SK-N-SH (cell line): ENCODE results near the gene TCP11X2. TPM values are rescaled to one million over a fixed set of nuclear protein-coding genes. Genes with fewer than 3 reads are reported as not detected.

ENCODE experiments used
- CTCF ChIA-PET: fragments of 300-600, 350-600 bp; formaldehyde crosslinking; extraction: SDS; loops from one replicate; lab custom pipeline; 2021; lab: Yijun Ruan, JAX
- POLR2A ChIA-PET: fragments of 350-600 bp; sonication (Branson Sonifier 250); formaldehyde crosslinking; extraction: SDS; loops from one replicate; lab custom pipeline; 2020; ENCODE audit warnings: antibody characterized with exemption, inconsistent platforms; lab: Yijun Ruan, JAX
- DNase-seq: peaks from one replicate; pipeline ENCODE4 v3.0.0; 2012
- H2AFZ ChIP-seq: fragments of 200-600 bp; sonication (generic); 2 replicates; pipeline ENCODE4 v1.8.1; 2016; ENCODE audit warnings: antibody characterized with exemption, mild to moderate bottlenecking, low read depth
- H3F3A ChIP-seq: fragments of 200-600 bp; sonication (generic); replicated peaks from 2 replicates; pipeline ENCODE3; 2016; ENCODE audit warnings: antibody characterized with exemption, mild to moderate bottlenecking; ENCODE audit not compliant: insufficient read depth
- H3K27ac ChIP-seq, 2 experiments: fragments of 200-500 bp in 1 of 2; fragments of 200-600 bp in 1 of 2; sonication (Bioruptor generic) in 1 of 2; sonication (generic), shearing (Covaris generic) in 1 of 2; 2 replicates each; pipeline versions ENCODE4 v1.5.1 to v1.6.1; 2014 to 2016; ENCODE audit warnings: low read depth in 2 of 2, inconsistent platforms in 1 of 2, low read length in 1 of 2, mild to moderate bottlenecking in 1 of 2, mixed read lengths in 1 of 2
- H3K27me3 ChIP-seq: fragments of 200-600 bp; sonication (generic), shearing (Covaris generic); 2 replicates; pipeline ENCODE4 v1.6.1; 2016; ENCODE audit warnings: mixed run types; ENCODE audit not compliant: insufficient read depth
- H3K36me3 ChIP-seq, 2 experiments: fragments of 200-500 bp in 1 of 2; fragments of 200-600 bp in 1 of 2; sonication (Bioruptor generic) in 1 of 2; sonication (generic) in 1 of 2; replicated peaks in 1 of 2; 2 replicates each; pipeline versions ENCODE3 to v1.5.1; 2014 to 2016; ENCODE audit warnings: low read length in 1 of 2, mild to moderate bottlenecking in 1 of 2; ENCODE audit not compliant: insufficient read depth in 2 of 2, control insufficient read depth in 1 of 2
- H3K4me1 ChIP-seq, 2 experiments: fragments of 200-500 bp in 1 of 2; fragments of 200-600 bp in 1 of 2; sonication (Bioruptor generic) in 1 of 2; sonication (generic), shearing (Covaris generic) in 1 of 2; 2 replicates each; pipeline versions ENCODE4 v1.5.1 to v1.6.1; 2014 to 2016; ENCODE audit warnings: low read depth in 1 of 2, low read length in 1 of 2, mixed run types in 1 of 2; ENCODE audit not compliant: insufficient read depth in 2 of 2, control insufficient read depth in 1 of 2
- H3K4me2 ChIP-seq: fragments of 200-600 bp; sonication (generic), shearing (Covaris generic); 2 replicates; pipeline ENCODE4 v1.6.1; 2017; ENCODE audit warnings: mixed run types
- H3K4me3 ChIP-seq, 2 experiments: fragments of 200-500 bp in 1 of 2; fragments of 200-600 bp in 1 of 2; sonication (Bioruptor generic) in 1 of 2; sonication (generic), shearing (Covaris generic) in 1 of 2; 2 replicates each; pipeline versions ENCODE4 v1.5.1 to v1.8.1; 2014 to 2016; ENCODE audit warnings: low read depth in 2 of 2, inconsistent platforms in 1 of 2, low read length in 1 of 2, mild to moderate bottlenecking in 1 of 2, mixed read lengths in 1 of 2, moderate library complexity in 1 of 2
- H3K79me2 ChIP-seq: fragments of 200-600 bp; sonication (generic); 2 replicates; pipeline ENCODE4 v1.8.1; 2017; ENCODE audit warnings: mild to moderate bottlenecking; ENCODE audit not compliant: insufficient read depth
- H3K9ac ChIP-seq: fragments of 200-600 bp; sonication (generic); 2 replicates; pipeline ENCODE4 v1.6.1; 2017; ENCODE audit warnings: mixed run types
- H3K9me2 ChIP-seq: fragments of 200-600 bp; sonication (generic); 2 replicates; pipeline ENCODE4 v1.6.1; 2017; ENCODE audit warnings: mixed run types
- H3K9me3 ChIP-seq: fragments of 200-600 bp; sonication (generic); 2 replicates; pipeline ENCODE4 v1.6.1; 2017; ENCODE audit warnings: mixed run types, mild to moderate bottlenecking, moderate library complexity
- H4K20me1 ChIP-seq: fragments of 200-600 bp; sonication (generic); 2 replicates; pipeline ENCODE4 v1.6.1; 2017; ENCODE audit warnings: mild to moderate bottlenecking, mixed run types; ENCODE audit not compliant: insufficient read depth
- FOXJ3 ChIP-seq: sonication (generic); formaldehyde crosslinking; IDR thresholded peaks from 2 replicates; pipeline ENCODE4 v1.5.1; 2020; ENCODE audit warnings: mild to moderate bottlenecking, missing genetic modification reagents
- GABPA ChIP-seq: IDR thresholded peaks from 2 replicates; pipeline ENCODE4 v1.4.0; 2012; ENCODE audit warnings: low read depth, mild to moderate bottlenecking
- MXI1 ChIP-seq: IDR thresholded peaks from 2 replicates; pipeline ENCODE4 v1.6.1; 2012; ENCODE audit warnings: mild to moderate bottlenecking, low read depth, low read length, improper control_type of control experiment
- NRF1 ChIP-seq: IDR thresholded peaks from 2 replicates; pipeline ENCODE4 v1.6.1; 2012; ENCODE audit warnings: low read depth, mild to moderate bottlenecking, low read length
- POLR2AphosphoS5 ChIP-seq: IDR thresholded peaks from 2 replicates; pipeline ENCODE4 v1.6.1; 2012; ENCODE audit warnings: low read depth, low read length
- whole genome bisulfite sequencing: methylation state at CpG from one replicate; pipeline ENCODE4 v1.1.6; 2017; ENCODE audit warnings: low lambda C conversion rate; 5-methylcytosine and 5-hydroxymethylcytosine counted together
- polyA plus RNA-seq, 3 experiments: library from polyadenylated mRNA; depleted of rRNA; stranded (reverse); fragments of >200 nt; gene quantifications; 2 replicates each; pipeline ENCODE4 v1.2.3, GENCODE V29; 2012
- TF ChIP-seq, protein P1 (sequence below): fragments of 200-600 bp; sonication (generic); IDR thresholded peaks from 2 replicates; pipeline ENCODE4 v1.6.1; 2017; ENCODE audit warnings: antibody characterized with exemption, mild to moderate bottlenecking, moderate library complexity
- TF ChIP-seq, protein P2 (sequence below): IDR thresholded peaks from 2 replicates; pipeline ENCODE4; 2012
- TF ChIP-seq, protein P3 (sequence below): IDR thresholded peaks from 2 replicates; pipeline ENCODE4 v1.4.0; 2012; ENCODE audit warnings: low read depth
- TF ChIP-seq, protein P4 (sequence below): fragments of 150-350 bp; IDR thresholded peaks from 2 replicates; pipeline ENCODE4 v1.6.1; 2017; ENCODE audit warnings: antibody characterized with exemption, low read length, low read depth, borderline replicate concordance

The TCP11X2 gene
- polyA plus RNA-seq, 1 of the 3 experiments (the other 2 are of a cell fraction), result not detected

DNA sequence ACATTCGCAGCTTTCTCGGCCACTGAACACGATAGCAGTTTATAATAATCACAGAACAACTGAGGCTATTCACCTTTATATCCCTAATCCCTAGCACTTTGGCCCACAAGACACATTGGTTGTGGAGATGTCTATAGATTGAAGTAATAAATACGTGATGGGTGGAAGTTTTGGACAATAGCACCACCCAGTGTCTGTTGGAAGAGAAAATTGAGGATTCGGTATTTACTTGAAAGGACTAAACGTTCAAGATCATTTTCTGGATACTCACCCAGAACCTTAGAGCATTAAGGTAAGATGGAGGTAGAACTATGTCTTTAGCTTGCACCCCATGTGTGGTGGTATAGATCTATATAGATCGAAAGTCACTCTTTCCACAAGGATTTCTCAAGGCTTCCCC lies 45.7 kb upstream of the TCP11X2 start (continued):
- TF ChIP-seq, protein P1, sequence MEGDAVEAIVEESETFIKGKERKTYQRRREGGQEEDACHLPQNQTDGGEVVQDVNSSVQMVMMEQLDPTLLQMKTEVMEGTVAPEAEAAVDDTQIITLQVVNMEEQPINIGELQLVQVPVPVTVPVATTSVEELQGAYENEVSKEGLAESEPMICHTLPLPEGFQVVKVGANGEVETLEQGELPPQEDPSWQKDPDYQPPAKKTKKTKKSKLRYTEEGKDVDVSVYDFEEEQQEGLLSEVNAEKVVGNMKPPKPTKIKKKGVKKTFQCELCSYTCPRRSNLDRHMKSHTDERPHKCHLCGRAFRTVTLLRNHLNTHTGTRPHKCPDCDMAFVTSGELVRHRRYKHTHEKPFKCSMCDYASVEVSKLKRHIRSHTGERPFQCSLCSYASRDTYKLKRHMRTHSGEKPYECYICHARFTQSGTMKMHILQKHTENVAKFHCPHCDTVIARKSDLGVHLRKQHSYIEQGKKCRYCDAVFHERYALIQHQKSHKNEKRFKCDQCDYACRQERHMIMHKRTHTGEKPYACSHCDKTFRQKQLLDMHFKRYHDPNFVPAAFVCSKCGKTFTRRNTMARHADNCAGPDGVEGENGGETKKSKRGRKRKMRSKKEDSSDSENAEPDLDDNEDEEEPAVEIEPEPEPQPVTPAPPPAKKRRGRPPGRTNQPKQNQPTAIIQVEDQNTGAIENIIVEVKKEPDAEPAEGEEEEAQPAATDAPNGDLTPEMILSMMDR, result peak; percentile 46
- TF ChIP-seq MXI1 (no peak), NRF1 (no peak)

DNA sequence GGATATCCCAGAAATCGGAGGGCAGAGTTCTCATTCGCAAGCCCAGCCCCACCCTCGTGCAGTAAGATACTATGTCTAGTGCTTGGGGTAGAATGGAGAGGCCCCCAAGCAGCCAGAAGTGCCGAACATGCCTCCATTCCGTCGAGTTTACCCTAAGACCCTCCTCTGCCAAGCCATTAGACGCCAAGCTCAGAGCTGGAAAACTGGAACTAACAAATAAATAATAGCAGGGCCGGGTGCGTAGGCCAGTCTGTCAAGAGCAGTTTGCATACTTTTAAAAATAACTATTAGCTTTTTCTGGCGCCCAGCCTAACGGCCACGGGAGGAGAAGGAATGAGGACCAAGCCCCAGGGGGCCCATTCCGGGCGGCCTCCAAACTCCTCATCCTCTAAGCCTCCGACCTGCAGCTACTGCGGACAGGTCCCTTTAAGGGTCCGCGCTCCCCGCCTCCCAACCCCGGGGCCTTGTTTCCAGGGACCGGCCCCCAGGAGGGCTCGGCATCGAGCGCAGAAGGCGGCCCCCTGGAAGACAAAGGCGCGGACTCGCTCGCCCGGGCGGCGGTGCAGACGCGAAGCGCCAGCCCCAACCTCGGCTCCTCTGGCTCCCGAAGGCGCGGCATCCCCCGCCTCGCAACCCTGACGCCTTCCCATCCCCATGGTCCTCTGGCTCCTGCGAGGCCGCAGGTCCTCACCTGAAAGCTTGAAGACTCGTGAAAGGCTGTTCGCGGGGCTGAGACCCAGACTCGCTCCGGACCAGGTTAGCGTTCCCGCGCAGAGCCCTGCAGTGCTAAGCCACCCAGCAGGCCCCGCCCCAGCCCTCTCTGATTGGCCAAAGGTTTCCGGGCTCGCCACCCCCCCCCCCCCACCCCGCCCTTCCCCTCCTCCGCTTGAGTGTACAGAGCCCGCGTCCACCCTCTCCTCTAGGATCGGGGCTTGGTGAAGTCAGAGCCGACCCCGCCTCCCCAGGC lies 44.6 kb upstream of the TCP11X2 start, which contains the start of gene TMSB15A:
TMSB15A (minus strand) TSS at position 765 of the 967 bp plus-strand sequence.
- H3K4me1 ChIP-seq, result no peaks in the 10 kb centered on the region; a peak in 1 of 4 replicates
- H3K36me3 ChIP-seq, result no peaks in the 10 kb centered on the region
- H3K4me2 ChIP-seq, result peak within 1 kb of the TSS; percentile 78
- DNase-seq, result peak; percentile 86
- H3K9ac ChIP-seq, result peak within 1 kb of the TSS; percentile 52; the same call in 1 of the 2 replicates
- H3K4me3 ChIP-seq, result peak within 1 kb of the TSS; percentile 51 to 62
- no peaks in the 10 kb centered on the region for H3F3A ChIP-seq
- no peak within 1 kb of the TSS; a peak in 1 of 4 replicates for H3K27ac ChIP-seq
- TF ChIP-seq, protein P2, sequence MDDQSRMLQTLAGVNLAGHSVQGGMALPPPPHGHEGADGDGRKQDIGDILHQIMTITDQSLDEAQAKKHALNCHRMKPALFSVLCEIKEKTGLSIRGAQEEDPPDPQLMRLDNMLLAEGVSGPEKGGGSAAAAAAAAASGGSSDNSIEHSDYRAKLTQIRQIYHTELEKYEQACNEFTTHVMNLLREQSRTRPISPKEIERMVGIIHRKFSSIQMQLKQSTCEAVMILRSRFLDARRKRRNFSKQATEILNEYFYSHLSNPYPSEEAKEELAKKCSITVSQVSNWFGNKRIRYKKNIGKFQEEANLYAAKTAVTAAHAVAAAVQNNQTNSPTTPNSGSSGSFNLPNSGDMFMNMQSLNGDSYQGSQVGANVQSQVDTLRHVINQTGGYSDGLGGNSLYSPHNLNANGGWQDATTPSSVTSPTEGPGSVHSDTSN, result no peak
- TF ChIP-seq, protein P3, sequence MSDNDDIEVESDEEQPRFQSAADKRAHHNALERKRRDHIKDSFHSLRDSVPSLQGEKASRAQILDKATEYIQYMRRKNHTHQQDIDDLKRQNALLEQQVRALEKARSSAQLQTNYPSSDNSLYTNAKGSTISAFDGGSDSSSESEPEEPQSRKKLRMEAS, result peak; percentile 36; the same call in 1 of the 2 replicates
- no peak for TF ChIP-seq GABPA
- no peak for TF ChIP-seq POLR2AphosphoS5
- TF ChIP-seq, protein P4, sequence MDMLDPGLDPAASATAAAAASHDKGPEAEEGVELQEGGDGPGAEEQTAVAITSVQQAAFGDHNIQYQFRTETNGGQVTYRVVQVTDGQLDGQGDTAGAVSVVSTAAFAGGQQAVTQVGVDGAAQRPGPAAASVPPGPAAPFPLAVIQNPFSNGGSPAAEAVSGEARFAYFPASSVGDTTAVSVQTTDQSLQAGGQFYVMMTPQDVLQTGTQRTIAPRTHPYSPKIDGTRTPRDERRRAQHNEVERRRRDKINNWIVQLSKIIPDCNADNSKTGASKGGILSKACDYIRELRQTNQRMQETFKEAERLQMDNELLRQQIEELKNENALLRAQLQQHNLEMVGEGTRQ, result no peak
- TF ChIP-seq FOXJ3 (CRISPR knock-in tag), result no peak
- H3K9me3 ChIP-seq, result no peaks in the 10 kb centered on the region
- H3K27me3 ChIP-seq, result peaks cover 13% of the 10 kb centered on the region; the same call in 1 of the 2 replicates
- H4K20me1 ChIP-seq, result no peaks in the 10 kb centered on the region
- CTCF ChIA-PET, result interaction anchor here (1.1 to 2.3 kb wide), 4 partner anchors 9 to 319 kb away, joined by 3 to 6 read pairs (median 4); no protein-coding TSS in a partner anchor
- peak within 1 kb of the TSS; percentile 77 for H2AFZ ChIP-seq
- no peaks in the 10 kb centered on the region for H3K79me2 ChIP-seq
- H3K9me2 ChIP-seq, result no peaks in the 10 kb centered on the region
- POLR2A ChIA-PET, result no interaction called here
- 13% methylated on average over 22 of the region's 62 CpGs for WGBS
